Esophagus muscularis mucosa (tissue), 4 donors: ENCODE measurements around the gene COL4A1. TPM values are rescaled to one million over a fixed set of nuclear protein-coding genes. Genes with fewer than 3 reads are reported as not detected.

Experiments used
- DNase-seq: peaks from one replicate; pipeline ENCODE4 v3.0.0-alpha.2; 2017; ENCODE audit errors: extremely low spot score
- H3K27ac ChIP-seq, 4 donors: fragments of 200-600 bp; sonication (generic); replicated peaks in 1 of 4; 1 replicate in 3 of 4; 2 replicates in 1 of 4; pipeline ENCODE4 v1.5.1; 2016 to 2019; ENCODE audit warnings: mild to moderate bottlenecking in 1 of 4
- H3K27me3 ChIP-seq, 4 donors: fragments of 200-600 bp; sonication (generic); one replicate each; pipeline versions ENCODE4 v1.5.1 to v1.6.0; 2016 to 2019
- H3K36me3 ChIP-seq, 4 donors: fragments of 200-600 bp; sonication (generic); one replicate each; pipeline ENCODE4 v1.5.1; 2016 to 2019
- H3K4me1 ChIP-seq, 4 donors: fragments of 200-600 bp; sonication (generic); one replicate each; pipeline ENCODE4 v1.5.1; 2016 to 2019
- H3K4me3 ChIP-seq, 4 donors: fragments of 200-600 bp; sonication (generic); 1 replicate in 2 of 4; 2 replicates in 2 of 4; pipeline ENCODE4 v1.5.1; 2016 to 2019; ENCODE audit warnings: mild to moderate bottlenecking in 4 of 4, moderate library complexity in 1 of 4
- H3K9me3 ChIP-seq, 4 donors: fragments of 200-600 bp; sonication (generic); 1 replicate in 3 of 4; 2 replicates in 1 of 4; pipeline ENCODE4 v1.5.1; 2016 to 2019
- EP300 ChIP-seq: sonication (generic); formaldehyde crosslinking; IDR thresholded peaks from one replicate; pipeline ENCODE4 v1.6.1; 2017; ENCODE audit warnings: antibody characterized with exemption
- POLR2A ChIP-seq: fragments of 450-650 bp; IDR thresholded peaks from one replicate; pipeline ENCODE4 v1.6.1; 2017; ENCODE audit warnings: antibody characterized with exemption, moderate library complexity, mild to moderate bottlenecking, low read depth
- POLR2AphosphoS5 ChIP-seq, 2 donors: sonication (generic); formaldehyde crosslinking; IDR thresholded peaks; one replicate each; pipeline ENCODE4 v1.6.1; 2017; ENCODE audit warnings: antibody characterized with exemption in 2 of 2
- WGBS: methylation state at CpG from one replicate; pipeline ENCODE4 v1.1.5; 2018; 5-methylcytosine and 5-hydroxymethylcytosine counted together
- intact Hi-C: fragments of 100-400 bp; cut with DNase I; formaldehyde crosslinking; loops from one replicate; pipeline ENCODE4 v1.15.1; 2023
- total RNA-seq, 4 donors: library from RNA; depleted of rRNA; stranded (reverse); fragments of >200 nt; gene quantifications; one replicate each; pipeline versions ENCODE4 v1.1.0 to v1.2.1, GENCODE V29; 2016
- TF ChIP-seq, protein P1 (sequence below), 3 experiments: fragments of 200-600 bp in 2 of 3; fragments of 450-650 bp in 1 of 3; sonication (generic) in 2 of 3; IDR thresholded peaks; one replicate each; pipeline ENCODE4 v1.5.1; 2017 to 2019; ENCODE audit warnings: antibody characterized with exemption in 3 of 3, mild to moderate bottlenecking in 2 of 3, moderate library complexity in 1 of 3

COL4A1 gene
- total RNA-seq, 4 donors from 2014 or later = 328 to 578 (median 405) TPM

DNA sequence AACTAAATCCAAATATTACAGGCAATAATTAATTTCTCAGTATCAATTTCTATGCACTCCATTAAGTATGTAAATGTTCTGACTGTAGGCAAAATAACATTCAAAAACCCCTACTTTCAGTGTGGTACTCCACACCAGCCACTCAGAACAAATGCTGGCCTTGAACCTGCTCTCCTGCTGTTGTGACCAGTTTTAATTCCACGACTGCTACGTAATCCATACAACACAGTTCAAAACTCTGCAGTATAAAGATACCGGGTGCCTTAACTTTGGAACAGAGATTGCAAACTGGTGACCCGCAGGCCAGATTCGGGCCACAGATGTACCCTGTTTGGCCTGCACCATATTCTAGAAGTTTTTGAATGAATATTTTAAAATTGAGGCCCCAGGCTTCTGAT, 30.4 kb downstream of the COL4A1 start:
- peak overlapping the region; percentile 34 to 59 (median 44) for H3K27ac ChIP-seq
- no peaks in the 10 kb centered on the region for H3K27me3 ChIP-seq
- H3K4me1 ChIP-seq = peaks cover 54 to 99% (median 85%) of the 10 kb centered on the region in 4 donors
- H3K4me3 ChIP-seq = no peak overlapping the region
- intact Hi-C loops = no loop called here
- DNase-seq = peak; percentile 78
- H3K36me3 ChIP-seq = peaks cover 0 to 10% (median 2%) of the 10 kb centered on the region in 4 donors
- TF ChIP-seq POLR2AphosphoS5 (IDR thresholded peaks at IDR 0.05) (no peak), EP300 (no peak), POLR2A (no peak)
- TF ChIP-seq, protein P1, sequence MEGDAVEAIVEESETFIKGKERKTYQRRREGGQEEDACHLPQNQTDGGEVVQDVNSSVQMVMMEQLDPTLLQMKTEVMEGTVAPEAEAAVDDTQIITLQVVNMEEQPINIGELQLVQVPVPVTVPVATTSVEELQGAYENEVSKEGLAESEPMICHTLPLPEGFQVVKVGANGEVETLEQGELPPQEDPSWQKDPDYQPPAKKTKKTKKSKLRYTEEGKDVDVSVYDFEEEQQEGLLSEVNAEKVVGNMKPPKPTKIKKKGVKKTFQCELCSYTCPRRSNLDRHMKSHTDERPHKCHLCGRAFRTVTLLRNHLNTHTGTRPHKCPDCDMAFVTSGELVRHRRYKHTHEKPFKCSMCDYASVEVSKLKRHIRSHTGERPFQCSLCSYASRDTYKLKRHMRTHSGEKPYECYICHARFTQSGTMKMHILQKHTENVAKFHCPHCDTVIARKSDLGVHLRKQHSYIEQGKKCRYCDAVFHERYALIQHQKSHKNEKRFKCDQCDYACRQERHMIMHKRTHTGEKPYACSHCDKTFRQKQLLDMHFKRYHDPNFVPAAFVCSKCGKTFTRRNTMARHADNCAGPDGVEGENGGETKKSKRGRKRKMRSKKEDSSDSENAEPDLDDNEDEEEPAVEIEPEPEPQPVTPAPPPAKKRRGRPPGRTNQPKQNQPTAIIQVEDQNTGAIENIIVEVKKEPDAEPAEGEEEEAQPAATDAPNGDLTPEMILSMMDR (IDR thresholded peaks at IDR 0.05) = no peak
- 65% methylated on average over 5 of the region's 5 CpGs for WGBS
- no peaks in the 10 kb centered on the region for H3K9me3 ChIP-seq

DNA sequence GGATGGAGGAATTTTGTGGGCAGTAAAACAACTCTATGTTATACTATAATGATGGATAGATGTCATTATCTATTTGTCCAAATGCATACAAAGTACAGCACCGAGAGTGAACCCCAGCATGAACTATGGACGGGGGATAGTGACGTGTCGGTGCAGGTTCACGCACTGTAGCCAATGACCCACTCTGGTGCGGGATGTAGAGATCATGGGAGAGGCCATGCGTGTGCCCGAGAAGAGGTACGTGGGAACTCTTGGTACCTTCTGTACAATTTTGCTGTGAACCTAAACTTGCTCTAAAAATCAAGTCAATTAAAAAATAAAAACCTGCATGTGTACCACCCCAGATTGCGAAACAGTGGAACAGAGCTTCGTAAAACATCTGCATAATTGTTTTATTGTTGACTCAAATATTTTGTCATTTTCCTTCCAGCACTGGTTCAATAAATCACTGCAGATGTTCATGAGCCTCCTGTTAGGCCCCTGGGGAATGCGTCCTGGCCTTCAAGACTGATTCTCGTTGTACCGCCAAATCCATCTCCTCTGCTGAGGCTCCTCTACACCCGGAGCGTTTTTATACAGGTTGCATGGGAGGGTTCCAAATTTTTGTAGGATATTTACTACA, 30.9 kb downstream of the COL4A1 start:
- peaks cover 52 to 99% (median 85%) of the 10 kb centered on the region in 4 donors for H3K4me1 ChIP-seq
- DNase-seq = peak; percentile 72
- intact Hi-C loops = no loop called here
- peak overlapping the region; percentile 34 to 59 (median 44) for H3K27ac ChIP-seq
- TF ChIP-seq POLR2A (no peak), POLR2AphosphoS5 (IDR thresholded peaks at IDR 0.05) (no peak), EP300 (no peak)
- TF ChIP-seq, protein P1 (IDR thresholded peaks at IDR 0.05) = no peak
- no peak overlapping the region for H3K4me3 ChIP-seq
- 60% methylated on average over 16 of the region's 16 CpGs for WGBS
- H3K9me3 ChIP-seq = no peaks in the 10 kb centered on the region
- peaks cover 0 to 10% (median 2%) of the 10 kb centered on the region in 4 donors for H3K36me3 ChIP-seq
- no peaks in the 10 kb centered on the region for H3K27me3 ChIP-seq

DNA sequence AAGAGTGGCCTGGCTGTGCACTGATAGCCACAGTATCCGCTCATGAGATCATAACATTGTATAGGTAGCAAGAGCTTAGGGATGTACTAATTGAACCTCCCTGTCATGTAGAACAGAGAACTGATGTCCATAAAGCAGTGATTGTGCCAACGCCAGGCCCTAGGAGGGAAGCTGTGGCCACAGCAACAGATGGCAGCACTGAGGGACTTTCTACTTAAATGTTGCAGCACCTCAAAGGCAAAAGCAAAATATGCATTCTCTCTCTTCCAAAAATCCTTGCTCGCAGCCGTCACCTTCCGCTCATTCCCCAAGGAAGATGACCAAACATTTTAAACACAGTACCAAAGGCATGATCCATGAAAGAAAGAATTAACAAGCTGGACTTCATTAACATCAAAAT, 32.3 kb downstream of the COL4A1 start:
- H3K4me1 ChIP-seq = peaks cover 53 to 99% (median 85%) of the 10 kb centered on the region in 4 donors
- peak; percentile 86 for DNase-seq
- intact Hi-C loops = no loop called here
- TF ChIP-seq POLR2AphosphoS5 (IDR thresholded peaks at IDR 0.05) = no peak
- TF ChIP-seq POLR2A = no peak
- TF ChIP-seq EP300 = no peak
- TF ChIP-seq, protein P1 (IDR thresholded peaks at IDR 0.05) = peak; percentile 18 to 45 (median 33)
- peaks cover 0 to 10% (median 2%) of the 10 kb centered on the region in 4 donors for H3K36me3 ChIP-seq
- no peak overlapping the region for H3K4me3 ChIP-seq
- H3K27ac ChIP-seq = peak overlapping the region in 3 of 4 donors; percentile 5 to 59 (median 51)
- WGBS = 61% methylated on average over 5 of the region's 5 CpGs
- H3K27me3 ChIP-seq = no peaks in the 10 kb centered on the region
- no peaks in the 10 kb centered on the region for H3K9me3 ChIP-seq

DNA sequence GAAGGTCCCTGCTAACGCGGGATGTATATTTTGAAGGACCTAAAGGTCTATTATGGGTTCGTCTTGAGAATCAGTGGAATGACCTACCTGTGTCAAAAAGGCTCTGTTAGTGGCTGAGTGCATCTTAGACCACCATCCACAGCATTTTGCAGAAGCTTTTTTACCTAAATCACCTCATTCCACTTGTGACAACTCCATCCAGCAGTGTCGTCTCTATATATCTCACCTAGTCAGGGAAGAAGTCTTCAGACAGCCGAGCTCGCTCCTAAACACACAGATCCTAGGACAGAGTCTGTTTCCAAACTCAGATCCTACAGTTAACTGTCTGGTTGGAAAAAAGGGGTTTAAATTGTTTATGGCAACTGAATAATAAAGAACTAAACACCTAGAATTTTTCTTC, 33.7 kb downstream of the COL4A1 start:
- 86% methylated on average over 6 of the region's 6 CpGs for WGBS
- peak; percentile 68 for DNase-seq
- H3K27me3 ChIP-seq = no peaks in the 10 kb centered on the region
- peaks cover 0 to 10% (median 4%) of the 10 kb centered on the region in 4 donors for H3K36me3 ChIP-seq
- H3K27ac ChIP-seq = peak overlapping the region in 2 of 4 donors; percentile 5 to 51
- peaks cover 55 to 99% (median 84%) of the 10 kb centered on the region in 4 donors for H3K4me1 ChIP-seq
- H3K4me3 ChIP-seq = no peak overlapping the region
- no peaks in the 10 kb centered on the region for H3K9me3 ChIP-seq
- intact Hi-C loops = no loop called here
- TF ChIP-seq POLR2AphosphoS5 (IDR thresholded peaks at IDR 0.05) (no peak), EP300 (no peak), POLR2A (no peak)
- TF ChIP-seq, protein P1 (IDR thresholded peaks at IDR 0.05) = no peak
